NCI-H748 (cell line): ENCODE data around the gene EIF2S3.

Experiments used
- DNase-seq: peaks from one replicate; lab custom pipeline; 2025; ENCODE audit not compliant: unreplicated experiment; lab: John Stamatoyannopoulos, UW

EIF2S3 gene

GRCh38 chrX:24125028-24125612, 70.4 kb downstream of the EIF2S3 start:
- no peak for DNase-seq
